DMS79 (cell line): ENCODE results near the gene CISD3.

Experiments
- DNase-seq: peaks from one replicate; lab custom pipeline; 2025; lab: John Stamatoyannopoulos, UW

Gene CISD3

DNA sequence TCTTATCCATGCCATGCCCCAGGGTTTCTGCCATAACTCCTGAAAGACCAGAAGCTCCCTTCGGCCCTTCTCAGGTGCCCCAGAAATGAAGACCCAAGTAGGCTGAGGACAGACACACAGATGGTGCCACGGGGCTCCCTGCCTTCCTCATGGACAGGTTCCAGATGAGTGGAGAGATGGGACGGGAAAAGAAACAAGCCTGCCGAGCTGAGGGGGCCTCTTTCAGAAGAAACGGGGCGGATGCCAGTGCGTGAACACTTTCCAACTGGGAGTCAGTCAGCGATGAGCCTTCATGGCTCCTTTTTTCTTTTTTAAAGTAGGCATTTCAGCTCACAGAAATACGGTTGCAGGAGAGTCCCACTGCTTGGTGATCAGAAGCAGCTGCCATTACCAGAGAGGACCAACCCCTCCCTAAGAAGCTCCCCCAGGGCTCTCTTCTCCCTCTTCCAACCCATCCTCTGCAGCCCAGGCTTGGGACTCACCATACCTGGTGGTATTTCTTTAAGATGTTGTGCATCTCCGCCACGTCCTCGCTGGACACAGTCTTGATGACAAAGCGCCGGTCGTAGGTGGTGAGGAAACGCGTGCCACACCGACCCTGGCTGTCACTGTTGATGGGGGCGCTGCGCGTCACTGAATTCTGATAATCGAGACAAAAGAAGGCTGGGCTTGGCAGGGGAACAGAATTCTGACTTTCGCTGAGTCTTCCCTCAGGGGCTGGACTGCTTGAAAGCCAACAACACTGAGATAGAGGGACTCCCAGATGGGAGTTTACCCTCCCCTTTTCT is 50.0 kb downstream of the CISD3 start:
- no peak for DNase-seq

- no peak for DNase-seq
Observed at GRCh38 chr17:38783227-38783626, 53.1 kb downstream of the CISD3 start.
